K562 (cell line): Measurements from ENCODE around the gene OPRL1. TPM values are rescaled to one million over a fixed set of nuclear protein-coding genes. Genes with fewer than 3 reads are reported as not detected.

Source experiments
- CTCF ChIP-seq, 3 experiments: IDR thresholded peaks in 2 of 3; conservative IDR thresholded peaks in 1 of 3; 2 replicates each; pipeline ENCODE4 v1.5.1; 2011 to 2012; ENCODE audit warnings: low read length in 3 of 3, mild to moderate bottlenecking in 3 of 3, control low read depth in 2 of 3, improper control_type of control experiment in 1 of 3, inconsistent platforms in 1 of 3, low read depth in 1 of 3, mixed read lengths in 1 of 3, moderate library complexity in 1 of 3; ENCODE audit not compliant: insufficient read depth in 2 of 3
- CXXC5 ChIP-seq: fragments of 250-450 bp; sonication (Bioruptor Pico); IDR thresholded peaks from 2 replicates; pipeline ENCODE4 v1.8.0; 2022; ENCODE audit warnings: inconsistent platforms, mild to moderate bottlenecking, moderate library complexity
- EGR1 ChIP-seq: fragments of 450-650 bp; conservative IDR thresholded peaks from 2 replicates; pipeline ENCODE4 v1.6.1; 2017; ENCODE audit warnings: mild to moderate bottlenecking
- HDAC1 ChIP-seq, 2 experiments: fragments of 450-650 bp; IDR thresholded peaks; 2 replicates each; pipeline ENCODE4 v1.6.1; 2016 to 2017; ENCODE audit warnings: inconsistent platforms in 1 of 2, mild to moderate bottlenecking in 1 of 2, moderate library complexity in 1 of 2
- RCOR1 ChIP-seq, 2 experiments: IDR thresholded peaks; 2 replicates each; pipeline ENCODE4 v1.6.1; 2012; ENCODE audit warnings: low read depth in 2 of 2, low read length in 2 of 2, borderline replicate concordance in 1 of 2, improper control_type of control experiment in 1 of 2
- SP1 ChIP-seq: sonication (generic); formaldehyde crosslinking; IDR thresholded peaks from 2 replicates; pipeline ENCODE4 v1.8.1; 2022; ENCODE audit warnings: mild to moderate bottlenecking, missing genetic modification reagents
- polyA plus RNA-seq, 8 experiments: library from polyadenylated mRNA; depleted of rRNA in 4 of 8; stranded (reverse) in 5 of 8; unstranded in 3 of 8; fragments of >200 nt; fragmentation: Nextera tagmentation in 2 of 8; fragmentation: Illumina TruSeq in 1 of 8; extraction: Ambion mirVana in 2 of 8; extraction: Trizol in 1 of 8; gene quantifications; 2 replicates each; pipeline versions ENCODE4 v1.2.1 to v1.2.3, GENCODE V29; 2011 to 2014; ENCODE audit warnings: inconsistent platforms in 1 of 8, missing spikeins in 1 of 8
- total RNA-seq, 7 experiments: library from RNA; depleted of rRNA in 6 of 7; stranded (reverse); fragments of >200 nt in 6 of 7; fragmentation: Illumina TruSeq in 2 of 7; extraction: Trizol in 2 of 7; gene quantifications; 2 replicates each; pipeline versions ENCODE4 v1.2.1 to v1.2.3, GENCODE V29; 2011 to 2021; ENCODE audit warnings: low replicate concordance in 1 of 7
- TF ChIP-seq, protein P1 (sequence below): fragments of 200-800 bp; sonication (Bioruptor generic); IDR thresholded peaks from 2 replicates; pipeline ENCODE4 v1.6.1; 2017; ENCODE audit warnings: missing genetic modification characterization, missing compliant biosample characterization

The OPRL1 gene
- total and polyA plus RNA-seq, 9 of the 15 experiments (the other 6 are each of a cell fraction or from before 2014, with no cell fraction given): 0.06 to 0.33 (median 0.11) TPM; not detected in 2

- TF ChIP-seq, protein P1, sequence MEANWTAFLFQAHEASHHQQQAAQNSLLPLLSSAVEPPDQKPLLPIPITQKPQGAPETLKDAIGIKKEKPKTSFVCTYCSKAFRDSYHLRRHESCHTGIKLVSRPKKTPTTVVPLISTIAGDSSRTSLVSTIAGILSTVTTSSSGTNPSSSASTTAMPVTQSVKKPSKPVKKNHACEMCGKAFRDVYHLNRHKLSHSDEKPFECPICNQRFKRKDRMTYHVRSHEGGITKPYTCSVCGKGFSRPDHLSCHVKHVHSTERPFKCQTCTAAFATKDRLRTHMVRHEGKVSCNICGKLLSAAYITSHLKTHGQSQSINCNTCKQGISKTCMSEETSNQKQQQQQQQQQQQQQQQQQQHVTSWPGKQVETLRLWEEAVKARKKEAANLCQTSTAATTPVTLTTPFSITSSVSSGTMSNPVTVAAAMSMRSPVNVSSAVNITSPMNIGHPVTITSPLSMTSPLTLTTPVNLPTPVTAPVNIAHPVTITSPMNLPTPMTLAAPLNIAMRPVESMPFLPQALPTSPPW (CRISPR knock-in tag): peak; percentile 47
- TF ChIP-seq CXXC5 (CRISPR knock-in tag) (peak; percentile 66), SP1 (CRISPR knock-in tag) (no peak), RCOR1 (IDR thresholded peaks at IDR 0.05; ENCODE audit: borderline replicate concordance in 1 of 2, low read depth in 2 of 2, low read length in 2 of 2) (0 out of 4 replicates have a peak, but pooled peaks of 1 of the 2 experiments have one; percentile 12), HDAC1 (IDR thresholded peaks at IDR 0.05) (0 out of 4 replicates have a peak, but pooled peaks of 1 of the 2 experiments have one; percentile 10), EGR1 (peak; percentile 69), CTCF (IDR thresholded peaks at IDR 0.05 in 2 of 3, conservative IDR thresholded peaks at IDR 0.05 in 1 of 3; ENCODE audit: insufficient read depth in 2 of 3, low read depth in 1 of 3, low read length in 3 of 3) (peak; percentile 64 to 90 (median 75))
Measured at GRCh38 chr20:64083378-64083803, 3.5 kb downstream of the OPRL1 start (continued).
